ENCODE results near the gene CNGB1. TPM values are rescaled to one million over a fixed set of nuclear protein-coding genes. Genes with fewer than 3 reads are reported as not detected.

The CNGB1 gene
- total and polyA plus RNA-seq, 2 of the 13 experiments (the other 11 are each of a cell fraction or from before 2014, with no cell fraction given), result 0.02 to 0.15 TPM

DNA sequence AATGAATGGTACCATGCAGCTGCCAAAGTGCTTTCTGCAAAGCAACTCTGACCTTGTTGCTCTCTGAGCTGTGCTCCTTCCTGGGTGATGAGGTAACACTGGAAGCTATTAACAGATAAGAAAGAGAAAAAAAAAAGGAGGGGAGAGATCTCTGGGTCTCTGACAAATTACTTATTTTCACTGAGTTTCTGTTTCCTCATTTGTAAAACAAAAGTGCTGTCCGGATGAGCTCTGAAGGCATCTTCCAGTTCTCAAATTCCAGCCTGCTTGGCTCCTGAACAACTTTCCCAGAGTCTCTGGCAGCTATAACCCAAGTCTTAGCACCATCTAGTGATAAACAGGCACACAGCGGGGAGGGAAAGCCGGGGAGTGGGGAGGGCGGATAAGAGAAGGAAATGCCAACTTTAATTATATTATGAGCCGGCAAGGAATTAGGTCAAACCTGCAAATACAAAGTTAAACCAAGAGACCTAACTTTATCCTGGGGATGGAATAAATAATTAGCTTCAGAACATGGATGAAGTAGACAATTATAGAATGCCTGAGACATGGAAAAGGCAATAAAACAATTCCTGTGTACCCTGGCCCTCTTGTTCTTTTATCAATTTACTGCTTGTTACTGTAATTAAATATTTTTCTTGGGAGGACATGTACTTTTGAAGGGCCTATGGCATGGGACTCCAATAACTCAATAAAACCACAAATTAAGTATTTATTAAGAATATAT lies 107.3 kb downstream of the CNGB1 start (continued):
- TF ChIP-seq, protein P1, sequence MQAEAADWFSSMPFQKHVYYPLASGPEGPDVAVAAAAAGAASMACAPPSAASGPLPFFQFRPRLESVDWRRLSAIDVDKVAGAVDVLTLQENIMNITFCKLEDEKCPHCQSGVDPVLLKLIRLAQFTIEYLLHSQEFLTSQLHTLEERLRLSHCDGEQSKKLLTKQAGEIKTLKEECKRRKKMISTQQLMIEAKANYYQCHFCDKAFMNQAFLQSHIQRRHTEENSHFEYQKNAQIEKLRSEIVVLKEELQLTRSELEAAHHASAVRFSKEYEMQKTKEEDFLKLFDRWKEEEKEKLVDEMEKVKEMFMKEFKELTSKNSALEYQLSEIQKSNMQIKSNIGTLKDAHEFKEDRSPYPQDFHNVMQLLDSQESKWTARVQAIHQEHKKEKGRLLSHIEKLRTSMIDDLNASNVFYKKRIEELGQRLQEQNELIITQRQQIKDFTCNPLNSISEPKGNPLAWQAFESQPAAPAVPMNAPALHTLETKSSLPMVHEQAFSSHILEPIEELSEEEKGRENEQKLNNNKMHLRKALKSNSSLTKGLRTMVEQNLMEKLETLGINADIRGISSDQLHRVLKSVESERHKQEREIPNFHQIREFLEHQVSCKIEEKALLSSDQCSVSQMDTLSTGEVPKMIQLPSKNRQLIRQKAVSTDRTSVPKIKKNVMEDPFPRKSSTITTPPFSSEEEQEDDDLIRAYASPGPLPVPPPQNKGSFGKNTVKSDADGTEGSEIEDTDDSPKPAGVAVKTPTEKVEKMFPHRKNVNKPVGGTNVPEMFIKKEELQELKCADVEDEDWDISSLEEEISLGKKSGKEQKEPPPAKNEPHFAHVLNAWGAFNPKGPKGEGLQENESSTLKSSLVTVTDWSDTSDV (CRISPR knock-in tag; IDR thresholded peaks at IDR 0.05), result no peak
- peak; percentile 48 for TF ChIP-seq SAP130 (CRISPR knock-in tag; IDR thresholded peaks at IDR 0.05; ENCODE audit: low read depth)
- peak; percentile 27; the same call in 1 of the 2 replicates for TF ChIP-seq MAZ (IDR thresholded peaks at IDR 0.05; ENCODE audit: borderline replicate concordance, low read depth, low read length)
- TF ChIP-seq MAZ (CRISPR knock-in tag; IDR thresholded peaks at IDR 0.05; ENCODE audit: low read depth), result 0 out of 2 replicates have a peak, but pooled peaks have one; percentile 19
- no peak for TF ChIP-seq ZFX (CRISPR knock-in tag; IDR thresholded peaks at IDR 0.05; ENCODE audit: low read depth)
- no peak for TF ChIP-seq ZNF768 (CRISPR knock-in tag; IDR thresholded peaks at IDR 0.05)
- no peak for TF ChIP-seq SUZ12 (IDR thresholded peaks at IDR 0.05; ENCODE audit: low read depth, low read length)
- TF ChIP-seq, protein P2, sequence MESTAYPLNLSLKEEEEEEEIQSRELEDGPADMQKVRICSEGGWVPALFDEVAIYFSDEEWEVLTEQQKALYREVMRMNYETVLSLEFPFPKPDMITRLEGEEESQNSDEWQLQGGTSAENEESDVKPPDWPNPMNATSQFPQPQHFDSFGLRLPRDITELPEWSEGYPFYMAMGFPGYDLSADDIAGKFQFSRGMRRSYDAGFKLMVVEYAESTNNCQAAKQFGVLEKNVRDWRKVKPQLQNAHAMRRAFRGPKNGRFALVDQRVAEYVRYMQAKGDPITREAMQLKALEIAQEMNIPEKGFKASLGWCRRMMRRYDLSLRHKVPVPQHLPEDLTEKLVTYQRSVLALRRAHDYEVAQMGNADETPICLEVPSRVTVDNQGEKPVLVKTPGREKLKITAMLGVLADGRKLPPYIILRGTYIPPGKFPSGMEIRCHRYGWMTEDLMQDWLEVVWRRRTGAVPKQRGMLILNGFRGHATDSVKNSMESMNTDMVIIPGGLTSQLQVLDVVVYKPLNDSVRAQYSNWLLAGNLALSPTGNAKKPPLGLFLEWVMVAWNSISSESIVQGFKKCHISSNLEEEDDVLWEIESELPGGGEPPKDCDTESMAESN (CRISPR knock-in tag; conservative IDR thresholded peaks at IDR 0.05), result no peak
- no peak for TF ChIP-seq KDM4B (CRISPR knock-in tag; IDR thresholded peaks at IDR 0.05)
- TF ChIP-seq, protein P3, sequence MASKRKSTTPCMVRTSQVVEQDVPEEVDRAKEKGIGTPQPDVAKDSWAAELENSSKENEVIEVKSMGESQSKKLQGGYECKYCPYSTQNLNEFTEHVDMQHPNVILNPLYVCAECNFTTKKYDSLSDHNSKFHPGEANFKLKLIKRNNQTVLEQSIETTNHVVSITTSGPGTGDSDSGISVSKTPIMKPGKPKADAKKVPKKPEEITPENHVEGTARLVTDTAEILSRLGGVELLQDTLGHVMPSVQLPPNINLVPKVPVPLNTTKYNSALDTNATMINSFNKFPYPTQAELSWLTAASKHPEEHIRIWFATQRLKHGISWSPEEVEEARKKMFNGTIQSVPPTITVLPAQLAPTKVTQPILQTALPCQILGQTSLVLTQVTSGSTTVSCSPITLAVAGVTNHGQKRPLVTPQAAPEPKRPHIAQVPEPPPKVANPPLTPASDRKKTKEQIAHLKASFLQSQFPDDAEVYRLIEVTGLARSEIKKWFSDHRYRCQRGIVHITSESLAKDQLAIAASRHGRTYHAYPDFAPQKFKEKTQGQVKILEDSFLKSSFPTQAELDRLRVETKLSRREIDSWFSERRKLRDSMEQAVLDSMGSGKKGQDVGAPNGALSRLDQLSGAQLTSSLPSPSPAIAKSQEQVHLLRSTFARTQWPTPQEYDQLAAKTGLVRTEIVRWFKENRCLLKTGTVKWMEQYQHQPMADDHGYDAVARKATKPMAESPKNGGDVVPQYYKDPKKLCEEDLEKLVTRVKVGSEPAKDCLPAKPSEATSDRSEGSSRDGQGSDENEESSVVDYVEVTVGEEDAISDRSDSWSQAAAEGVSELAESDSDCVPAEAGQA (IDR thresholded peaks at IDR 0.05; ENCODE audit: low read depth), result no peak
- TF ChIP-seq, protein P3 (CRISPR knock-in tag; IDR thresholded peaks at IDR 0.05; ENCODE audit: borderline replicate concordance), result no peak
- no peak for TF ChIP-seq MYC (CRISPR knock-in tag; IDR thresholded peaks at IDR 0.05; ENCODE audit: borderline replicate concordance)
- TF ChIP-seq, protein P4, sequence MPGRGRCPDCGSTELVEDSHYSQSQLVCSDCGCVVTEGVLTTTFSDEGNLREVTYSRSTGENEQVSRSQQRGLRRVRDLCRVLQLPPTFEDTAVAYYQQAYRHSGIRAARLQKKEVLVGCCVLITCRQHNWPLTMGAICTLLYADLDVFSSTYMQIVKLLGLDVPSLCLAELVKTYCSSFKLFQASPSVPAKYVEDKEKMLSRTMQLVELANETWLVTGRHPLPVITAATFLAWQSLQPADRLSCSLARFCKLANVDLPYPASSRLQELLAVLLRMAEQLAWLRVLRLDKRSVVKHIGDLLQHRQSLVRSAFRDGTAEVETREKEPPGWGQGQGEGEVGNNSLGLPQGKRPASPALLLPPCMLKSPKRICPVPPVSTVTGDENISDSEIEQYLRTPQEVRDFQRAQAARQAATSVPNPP (CRISPR knock-in tag; IDR thresholded peaks at IDR 0.05), result no peak
- no peak for TF ChIP-seq ZBTB1 (CRISPR knock-in tag; IDR thresholded peaks at IDR 0.05; ENCODE audit: borderline replicate concordance)
- no peak for TF ChIP-seq BORCS8-MEF2B (CRISPR knock-in tag; IDR thresholded peaks at IDR 0.05)
- no peak for TF ChIP-seq TARDBP (CRISPR knock-in tag; IDR thresholded peaks at IDR 0.05)
- TF ChIP-seq CBFB (CRISPR knock-in tag; IDR thresholded peaks at IDR 0.05), result no peak
- no peak for TF ChIP-seq ARNT2 (CRISPR knock-in tag; IDR thresholded peaks at IDR 0.05; ENCODE audit: low read depth)

Data from HepG2 (cell line).